Stimulated activated CD8-positive, alpha-beta memory T cell treated with anti-CD3 and anti-CD28 coated beads, Interleukin-7, amount 100 ng/mL, for 4 hours (primary cell): ENCODE data around the gene CNTNAP5.

ENCODE experiments used
- DNase-seq, 2 donors: peaks; one replicate each; pipeline ENCODE4 v3.0.0-alpha.2; 2020; ENCODE audit warnings: low read depth in 2 of 2

Gene CNTNAP5

DNA sequence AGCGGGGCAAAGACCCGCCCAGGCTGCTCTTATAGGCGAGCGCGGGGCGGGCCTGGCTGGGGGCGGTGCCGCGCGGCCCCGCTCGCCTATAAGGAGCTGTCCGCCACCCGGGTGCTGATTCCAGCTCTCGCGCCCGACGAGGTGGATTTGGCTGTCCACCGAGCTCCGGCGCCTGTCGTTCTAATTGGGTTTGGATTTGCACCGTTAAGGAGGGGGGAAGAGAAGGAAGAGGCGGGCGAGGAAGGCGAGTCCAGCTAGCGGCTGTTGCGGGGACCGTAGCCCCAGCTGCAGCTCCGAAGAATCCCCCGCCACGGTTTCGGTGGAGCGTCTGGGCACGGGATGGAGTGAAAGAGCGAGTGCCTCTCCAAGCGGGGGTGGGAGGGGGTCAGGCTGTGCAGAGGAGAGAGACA is at the start of gene CNTNAP5:
Gene CNTNAP5 (plus strand): TSS at position 117 of the 410 bp plus-strand sequence. CDS start 364 bp downstream, outside the sequence.
- DNase-seq, result no peak

DNA sequence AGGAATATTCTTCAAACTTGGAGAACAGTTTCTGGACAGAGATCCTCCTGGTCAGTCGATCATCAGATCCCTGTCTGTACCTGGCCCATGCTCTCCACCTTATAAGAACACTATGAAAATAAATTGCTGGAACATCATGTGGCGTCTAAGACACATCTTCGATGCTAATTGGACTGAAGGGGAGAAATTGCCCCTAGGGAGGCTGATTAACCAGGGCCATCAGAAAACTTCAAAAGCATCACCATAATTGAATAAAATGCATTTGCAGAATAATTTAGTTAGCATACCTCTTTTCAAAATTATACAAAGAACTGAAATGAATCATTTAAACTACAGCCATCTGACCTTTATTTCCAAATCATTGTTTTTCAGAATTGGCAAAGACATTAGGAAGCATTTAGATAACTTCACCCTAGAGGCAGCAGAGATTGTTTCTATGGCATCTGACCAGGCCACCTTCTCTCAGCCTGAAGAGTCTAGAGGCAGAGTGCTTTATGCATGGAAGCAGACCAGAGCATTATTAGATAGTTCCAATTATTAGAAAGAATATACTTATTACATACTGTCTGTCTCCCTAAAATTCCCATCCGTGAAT is 48.9 kb upstream of the CNTNAP5 start:
- DNase-seq, result no peak

DNA sequence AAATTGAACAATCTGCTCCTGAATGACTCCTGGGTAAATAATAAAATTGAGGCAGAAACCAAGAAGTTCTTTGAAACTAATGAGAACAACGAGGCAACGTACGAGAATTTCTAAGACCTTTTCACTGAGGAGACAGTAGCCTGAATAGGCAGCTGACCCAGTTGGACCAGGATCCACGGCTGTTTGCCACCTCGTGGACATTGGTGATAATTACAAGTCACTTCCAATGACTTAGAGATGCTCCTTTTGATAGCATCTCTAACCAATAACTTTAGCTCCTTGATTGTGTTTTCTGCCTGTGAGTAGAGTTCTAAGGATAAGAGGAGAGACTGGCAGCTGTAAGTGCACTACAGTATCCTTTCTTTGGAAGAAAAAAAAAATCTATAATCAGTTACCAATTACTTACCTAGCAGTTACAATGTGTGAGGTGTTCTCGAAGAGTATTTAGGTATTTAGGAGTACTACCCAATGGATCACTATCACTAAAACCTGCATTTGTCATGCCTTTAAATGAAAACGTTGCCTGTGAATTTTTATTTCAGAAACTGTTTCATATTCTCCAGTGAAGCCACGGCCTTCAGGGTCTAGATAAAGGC is 31.3 kb upstream of the CNTNAP5 start:
- no peak for DNase-seq

DNA sequence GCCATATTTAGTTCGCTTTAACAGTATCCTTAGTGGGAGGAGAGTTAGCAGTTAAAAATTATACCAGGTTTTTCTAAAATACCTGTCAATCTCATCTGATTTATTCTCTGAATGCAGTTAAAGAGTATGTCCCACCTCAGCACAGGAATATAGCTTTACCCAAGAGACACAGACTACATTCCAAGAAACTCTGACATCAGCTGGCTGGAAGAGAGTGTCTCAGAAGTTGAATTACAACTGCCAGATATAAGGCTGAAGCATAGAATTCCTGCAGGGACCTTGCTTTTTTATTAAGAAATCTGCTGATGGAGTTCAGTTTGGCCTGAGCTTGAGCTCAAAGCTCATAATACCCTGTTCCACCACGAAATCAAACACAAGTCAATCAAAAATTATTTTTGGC is 25.4 kb upstream of the CNTNAP5 start:
- DNase-seq, result no peak

DNA sequence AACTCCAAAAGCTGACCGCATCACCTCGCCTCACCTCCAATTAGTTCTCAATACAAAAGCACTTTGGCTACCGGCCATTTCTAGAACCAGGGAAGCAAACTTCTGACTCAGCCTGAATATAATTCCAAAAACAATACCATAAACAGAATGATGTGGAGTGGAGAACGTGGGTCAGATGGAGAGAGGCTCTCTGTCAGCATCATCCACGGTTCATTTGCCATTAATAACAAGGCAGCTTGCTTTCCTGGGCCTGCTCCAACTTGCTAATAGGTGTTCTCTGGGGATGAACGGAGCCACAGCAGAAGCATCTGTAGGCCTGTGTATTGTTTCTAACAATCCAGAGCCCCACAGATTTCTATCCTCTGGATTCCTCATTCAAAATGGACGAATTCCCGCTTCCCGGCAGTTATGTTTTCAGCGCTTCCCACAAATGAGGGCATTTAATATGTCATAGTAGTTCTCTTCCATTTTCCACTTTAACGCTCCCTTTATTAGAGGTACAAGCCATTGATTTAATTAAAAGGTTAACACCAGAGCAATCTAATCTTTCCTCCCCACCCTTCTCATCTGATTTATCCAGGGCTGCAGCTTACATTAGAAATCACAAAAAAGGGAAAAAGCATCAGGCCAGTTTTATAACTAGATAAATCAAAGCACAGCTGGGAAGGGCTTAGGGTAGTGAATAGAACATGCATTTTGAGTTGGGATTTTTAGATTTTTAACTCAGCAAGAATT is 23.2 kb upstream of the CNTNAP5 start:
- DNase-seq, result no peak

DNA sequence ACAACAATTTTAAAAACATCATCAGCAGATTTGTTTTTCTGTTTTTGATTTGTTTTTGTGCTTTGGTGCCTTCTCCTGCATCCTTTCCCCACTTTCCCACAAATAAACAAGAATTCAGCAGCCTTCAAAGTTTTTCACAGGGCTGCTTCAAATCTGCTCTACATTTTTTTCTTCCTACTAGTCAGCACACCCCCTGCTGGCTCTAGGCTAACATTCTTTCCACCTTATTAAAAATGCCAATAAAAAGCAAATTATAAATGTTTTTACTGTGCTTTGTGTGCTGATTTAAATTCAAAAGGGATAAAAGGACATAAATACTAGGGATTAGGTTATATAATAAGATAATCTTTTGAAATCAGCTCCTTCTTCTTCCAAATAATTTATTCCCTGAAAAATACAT is 6.2 kb upstream of the CNTNAP5 start:
- DNase-seq, result no peak

DNA sequence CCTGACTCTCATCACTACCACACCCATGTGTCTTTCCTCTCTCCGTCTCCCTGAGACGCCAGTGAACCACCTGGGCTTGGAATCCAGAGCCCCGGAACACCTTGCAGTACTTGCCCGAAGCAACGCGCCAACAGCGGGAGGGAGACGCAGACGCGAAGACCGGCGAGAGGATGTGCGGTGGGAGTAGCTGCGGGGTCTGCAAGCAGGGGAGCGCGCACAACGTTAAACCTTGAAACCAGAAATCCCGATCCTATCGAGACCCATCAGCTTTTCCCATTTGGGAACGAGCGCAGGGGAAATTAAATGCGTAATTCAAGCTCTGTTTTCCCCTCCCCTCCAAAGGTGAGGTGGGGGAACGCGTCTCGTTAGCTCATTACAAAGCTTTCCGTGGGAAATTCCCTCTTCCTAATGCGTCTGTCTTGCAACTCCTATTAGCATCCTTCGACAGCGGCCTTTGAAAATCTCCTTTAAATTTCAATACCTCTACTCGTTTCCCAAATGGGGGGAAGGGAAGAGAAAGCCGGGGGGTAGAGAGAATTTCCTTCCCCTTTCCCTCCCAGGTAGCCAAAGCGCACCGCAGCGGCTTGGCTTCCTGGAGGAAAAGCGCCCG is 421 bp upstream of the CNTNAP5 start:
- DNase-seq, result no peak

DNA sequence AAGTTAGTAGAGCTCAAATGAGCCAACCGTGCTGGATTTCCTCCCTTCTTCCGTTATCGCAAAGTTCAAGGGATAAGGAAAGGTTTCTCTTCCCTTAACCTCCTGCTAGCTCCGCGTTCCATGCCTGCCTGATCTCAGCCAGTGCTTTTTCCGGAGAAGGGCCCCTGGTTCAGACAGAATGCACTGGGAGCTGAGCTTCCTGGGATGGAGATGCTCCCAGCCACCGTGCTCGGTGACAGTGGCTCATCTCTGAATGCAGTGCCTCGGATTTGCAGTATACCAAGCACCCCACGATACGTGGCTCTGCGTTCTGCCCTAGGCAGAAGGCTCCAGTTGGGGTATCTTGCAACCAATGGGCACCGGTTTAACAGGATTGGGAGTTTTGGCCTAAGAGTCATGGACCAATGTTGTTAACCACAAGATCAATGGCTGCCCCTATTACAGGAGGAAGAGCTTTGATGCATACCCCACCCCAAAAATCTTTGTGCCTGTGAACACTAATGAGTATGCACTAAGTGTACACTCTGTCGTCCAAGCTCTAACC is 876 bp downstream of the CNTNAP5 start:
- DNase-seq, result no peak

DNA sequence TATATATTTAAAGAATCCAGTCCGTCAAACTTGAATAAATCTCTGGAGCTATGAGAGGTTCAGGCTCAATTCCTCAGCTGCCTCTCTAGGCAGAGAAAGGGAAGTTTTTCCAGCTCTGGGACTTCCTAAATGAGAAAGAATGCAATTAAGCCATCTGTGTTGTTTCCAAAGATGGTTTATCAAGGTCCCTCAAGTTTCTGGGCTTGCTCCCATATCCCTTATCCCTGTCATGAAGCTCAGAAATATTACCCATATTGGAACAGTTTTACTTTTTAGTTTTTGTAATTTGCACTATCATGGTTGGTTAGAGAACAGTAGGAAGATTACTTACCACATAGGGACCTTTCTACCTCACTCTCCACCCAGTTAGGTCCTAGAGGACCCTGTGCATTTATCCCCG is 1.4 kb downstream of the CNTNAP5 start:
- no peak for DNase-seq

DNA sequence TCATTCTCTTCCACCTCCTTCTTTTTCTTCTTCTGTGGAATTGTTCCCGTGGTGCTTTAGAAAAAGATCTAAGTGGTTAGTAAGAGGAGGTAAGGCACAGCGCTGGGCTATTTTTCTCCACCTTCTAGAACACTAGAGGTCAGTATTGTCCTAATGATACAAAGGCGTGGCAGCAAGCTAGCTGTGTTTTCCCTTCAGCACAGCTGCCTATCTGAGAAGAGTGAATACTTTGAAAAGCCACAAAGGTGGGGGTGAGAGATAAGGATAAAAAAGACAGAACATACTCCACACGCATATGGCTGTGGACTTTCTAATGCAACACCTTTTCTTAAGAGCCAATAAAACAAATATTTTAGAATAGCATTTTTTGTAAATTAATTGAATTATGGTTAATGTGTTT is 2.1 kb downstream of the CNTNAP5 start:
- DNase-seq, result no peak

DNA sequence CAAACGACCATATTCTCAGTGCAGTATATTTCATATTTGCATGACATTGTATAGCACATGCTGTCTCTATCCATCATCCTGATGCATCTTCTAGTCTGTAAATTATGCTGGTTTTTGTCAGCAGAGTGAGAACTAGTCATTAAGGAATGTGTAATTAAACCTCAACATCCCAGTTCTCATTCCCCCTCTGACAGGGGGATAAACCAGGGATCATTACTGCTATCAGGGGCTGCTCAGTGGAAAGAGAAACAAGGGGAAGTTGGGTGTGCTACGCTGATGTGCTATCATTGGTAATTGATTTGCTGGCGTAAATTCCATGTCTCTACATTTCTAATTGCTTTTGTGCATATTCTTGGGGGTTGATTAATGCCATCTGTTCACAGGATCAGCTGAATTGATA is 7.7 kb downstream of the CNTNAP5 start:
- no peak for DNase-seq

DNA sequence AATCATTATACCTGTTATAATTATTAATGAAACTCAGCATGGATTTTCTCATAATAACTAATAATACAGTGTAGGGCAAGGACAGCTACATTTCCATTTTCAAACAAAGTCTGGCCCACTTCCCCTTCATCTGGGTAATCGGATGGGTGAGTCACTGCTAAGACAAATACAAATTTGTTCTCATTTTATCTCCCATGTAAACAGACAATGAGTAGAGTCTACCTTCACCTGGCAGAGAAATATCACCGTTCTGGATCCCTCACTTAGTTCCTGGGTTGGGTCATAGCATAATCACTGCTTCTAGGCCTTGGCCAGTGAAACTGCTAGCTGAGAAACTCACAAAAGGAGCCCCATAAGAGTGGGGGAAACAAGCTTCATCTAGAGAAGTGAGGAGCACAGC is 9.2 kb downstream of the CNTNAP5 start:
- no peak for DNase-seq

DNA sequence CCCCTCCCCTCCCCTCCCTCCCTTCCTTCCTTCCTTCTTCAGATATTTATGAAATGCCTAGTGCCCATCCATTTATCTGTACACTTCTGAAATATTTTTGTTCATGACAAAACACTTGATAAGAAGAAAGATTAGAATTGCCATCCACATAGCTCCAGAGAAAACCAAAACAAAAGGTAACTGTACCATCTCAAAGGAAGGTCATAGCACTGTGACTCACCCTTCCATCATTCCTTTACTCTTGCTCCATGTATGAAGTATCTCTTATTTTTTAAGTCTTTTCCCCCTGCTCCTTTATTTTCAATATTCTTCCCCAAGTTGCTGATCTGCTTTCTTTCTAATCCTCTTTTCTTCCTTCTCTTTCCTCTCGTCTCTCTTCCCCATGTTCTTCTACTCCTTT is 9.9 kb downstream of the CNTNAP5 start:
- no peak for DNase-seq

DNA sequence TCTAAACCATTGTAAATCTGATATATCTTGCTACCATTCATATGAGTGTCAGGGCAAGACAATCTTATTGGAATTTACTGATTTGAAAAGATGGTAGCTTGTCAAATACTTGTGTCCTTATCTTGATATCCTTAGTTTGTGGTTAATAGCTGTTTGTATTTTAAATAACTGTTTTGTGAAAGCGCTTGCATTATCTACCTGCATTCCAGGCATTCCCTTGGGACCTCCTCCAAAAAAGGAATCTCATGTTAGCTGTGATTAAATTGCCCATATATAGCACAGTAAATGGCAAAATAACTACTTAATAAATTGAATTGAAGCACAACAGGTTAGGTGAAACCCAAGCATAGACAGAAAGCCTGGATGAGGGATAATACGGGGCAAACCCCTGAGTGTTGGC is 13.9 kb downstream of the CNTNAP5 start:
- no peak for DNase-seq

DNA sequence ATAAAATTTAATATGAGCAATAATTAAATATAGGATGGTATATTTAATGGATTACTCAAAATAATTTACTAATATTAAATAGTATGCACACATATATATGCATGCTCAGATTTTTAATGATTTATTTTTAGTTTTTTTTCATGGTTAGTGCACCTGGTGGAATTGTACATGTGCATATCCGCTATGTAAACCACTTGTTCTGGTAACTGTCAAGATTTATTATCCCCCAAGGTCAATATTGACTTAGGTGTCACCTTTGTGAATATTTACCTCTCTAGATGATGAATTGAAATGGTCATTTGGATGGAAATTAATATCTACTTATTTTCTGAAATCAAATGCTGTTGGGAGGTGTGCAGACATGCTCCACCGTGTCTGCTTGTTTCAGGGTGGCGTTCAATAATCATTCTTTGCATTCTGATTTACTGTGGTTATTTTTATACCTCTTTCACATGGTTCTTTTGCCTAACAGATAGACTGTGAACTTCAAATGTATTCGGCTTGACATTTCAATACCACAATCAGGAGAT is 14.7 kb downstream of the CNTNAP5 start:
- DNase-seq, result no peak

DNA sequence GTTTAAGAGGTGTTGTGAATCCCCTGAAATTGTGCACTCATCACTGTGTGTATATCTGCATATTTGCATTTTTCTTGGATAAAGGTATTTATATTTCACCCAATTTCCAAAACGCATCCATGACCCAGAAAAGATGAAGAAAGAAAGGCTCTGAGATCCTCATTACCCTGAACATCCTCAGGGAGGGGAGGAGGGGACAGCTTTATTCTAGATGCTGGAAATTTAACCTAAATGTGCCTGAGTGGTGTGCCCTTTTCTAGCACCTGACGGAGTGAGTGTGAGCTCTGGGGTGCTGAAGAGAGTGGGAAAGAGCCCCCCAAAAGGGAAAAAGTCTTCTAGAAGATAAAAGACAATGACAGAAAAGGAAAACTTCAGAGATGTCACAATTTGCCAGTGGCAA is 20.8 kb downstream of the CNTNAP5 start:
- no peak for DNase-seq

DNA sequence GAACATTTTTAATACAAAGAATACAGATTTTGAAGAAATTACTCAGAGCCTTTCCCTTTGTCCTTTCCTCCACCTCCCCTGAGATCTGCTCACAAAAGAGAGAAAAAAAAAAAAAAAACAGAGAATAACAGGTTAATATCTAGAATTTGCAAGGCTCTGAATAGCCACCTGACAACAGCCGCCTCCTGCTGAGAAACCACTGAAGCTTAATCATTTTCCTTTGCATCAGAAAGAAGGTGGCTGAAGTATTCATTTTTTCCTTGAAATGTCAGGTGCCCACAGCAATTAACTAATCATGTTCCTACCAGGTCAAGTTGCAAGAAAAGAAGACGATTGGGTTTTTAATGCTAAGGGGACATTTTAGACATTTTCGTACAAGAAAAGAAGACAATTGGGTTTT is 21.2 kb downstream of the CNTNAP5 start:
- DNase-seq, result no peak

DNA sequence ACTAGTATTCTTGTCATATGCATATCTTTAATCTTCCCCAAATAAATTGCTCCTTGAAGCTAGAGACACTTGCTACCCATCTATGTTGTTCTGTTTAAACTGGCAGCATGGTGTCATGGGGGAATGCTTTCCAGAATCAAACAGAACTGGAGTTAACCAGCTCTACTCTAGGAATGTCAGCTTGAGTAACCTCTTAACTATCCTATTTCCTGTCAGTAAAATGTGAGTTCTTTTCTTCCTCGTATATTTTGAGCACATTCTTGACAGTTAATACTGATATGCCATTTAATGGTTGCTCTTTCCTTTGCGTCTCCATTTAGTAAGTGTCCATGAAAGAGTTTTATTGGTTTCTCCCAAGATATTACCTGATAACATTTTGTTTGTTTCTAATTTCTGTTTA is 23.0 kb downstream of the CNTNAP5 start:
- DNase-seq, result no peak

DNA sequence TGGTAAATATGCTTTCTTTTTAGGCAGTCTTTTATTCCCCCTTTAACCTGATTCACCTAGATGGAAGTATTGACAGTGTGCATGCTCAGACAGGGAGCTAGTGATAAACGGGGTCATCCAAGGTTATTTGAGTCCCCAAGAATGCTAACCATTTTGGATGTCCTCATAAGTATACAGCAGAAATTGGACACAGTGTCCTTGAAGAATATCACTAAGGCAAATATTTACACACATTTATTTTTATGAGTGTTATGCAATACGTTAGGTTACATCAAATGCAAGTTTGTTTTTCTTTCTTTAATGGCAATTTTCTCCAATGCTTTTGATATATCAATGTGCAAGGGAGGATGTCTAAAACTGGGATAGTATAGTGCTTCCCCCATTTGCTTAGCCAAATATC is 23.6 kb downstream of the CNTNAP5 start:
- DNase-seq, result no peak

DNA sequence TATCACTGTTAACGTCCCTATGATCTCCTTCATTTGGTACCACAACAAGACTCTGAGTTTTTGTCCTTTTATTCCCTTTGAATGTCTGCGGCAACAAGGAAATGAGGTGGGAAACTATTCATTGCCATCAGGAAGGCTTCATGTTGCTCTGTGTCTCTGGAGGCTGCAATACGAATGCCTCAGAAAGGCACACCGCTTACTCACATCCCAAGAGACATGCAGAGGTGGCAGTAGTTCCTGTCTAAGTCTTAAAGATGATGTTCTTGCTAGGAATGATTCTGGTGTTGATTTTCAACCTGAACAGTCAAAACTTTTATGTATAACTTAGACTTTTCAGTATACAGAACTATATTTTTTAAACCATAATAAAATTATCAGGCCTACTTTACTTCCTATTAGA is 24.0 kb downstream of the CNTNAP5 start:
- DNase-seq, result no peak

DNA sequence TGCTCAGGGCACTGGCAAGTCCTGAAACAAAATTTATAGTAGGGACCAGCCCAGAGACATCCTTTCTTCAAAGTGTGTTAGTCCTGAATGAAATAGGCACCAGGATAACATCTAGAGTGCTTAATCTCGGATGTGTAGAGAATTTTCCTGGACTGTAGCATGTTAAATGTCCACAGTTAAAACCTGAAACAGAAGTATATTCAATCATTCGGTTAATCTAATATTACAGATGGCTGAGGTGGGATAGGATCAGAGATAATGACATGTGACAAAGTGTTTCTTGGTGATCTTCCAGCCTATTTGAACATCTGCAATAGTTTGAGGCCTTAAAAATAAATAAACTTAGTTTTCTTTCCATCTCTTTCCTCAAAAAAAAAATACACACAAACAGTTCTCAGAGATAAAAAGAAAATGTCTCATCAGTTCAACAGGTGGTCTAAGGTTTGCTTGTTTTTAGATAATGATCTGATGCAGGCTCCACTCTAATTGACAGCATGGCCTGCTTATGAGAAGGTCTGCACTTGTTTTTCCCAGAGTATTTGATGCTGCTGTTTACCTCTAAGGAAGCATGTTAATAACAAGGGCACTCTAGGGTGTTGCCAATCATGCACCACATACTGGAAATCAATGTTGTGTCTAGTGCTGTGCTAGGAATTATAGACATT is 25.9 kb downstream of the CNTNAP5 start:
- no peak for DNase-seq

DNA sequence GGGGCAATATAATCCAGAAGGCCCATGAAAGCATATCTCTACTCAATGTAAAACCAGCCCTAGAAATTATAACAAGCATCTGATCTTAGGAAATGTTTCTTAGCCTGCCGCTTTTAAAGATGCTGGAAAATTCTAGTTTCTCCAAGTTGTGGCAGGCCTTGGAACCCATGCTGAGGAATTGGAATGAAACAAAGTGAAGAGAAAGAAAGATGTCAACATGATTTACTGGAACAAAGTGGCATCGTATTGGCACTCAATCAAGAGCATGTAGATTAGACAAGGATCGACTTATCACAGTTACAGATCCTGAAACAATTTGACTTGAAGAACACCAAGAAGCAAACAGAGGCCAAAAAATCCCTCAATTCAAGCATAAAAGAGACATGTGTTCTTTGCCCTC is 28.7 kb downstream of the CNTNAP5 start:
- DNase-seq, result no peak
